Esophagus squamous epithelium (tissue), 4 donors: ENCODE measurements around the gene OR2W1.

ENCODE experiments used
- CTCF ChIP-seq, 6 experiments: fragments of 450-650 bp in 4 of 6; fragments of 200-600 bp in 2 of 6; sonication (generic) in 2 of 6; IDR thresholded peaks; one replicate each; pipeline ENCODE4 v1.5.1; 2016 to 2019; ENCODE audit warnings: antibody characterized with exemption in 6 of 6, mild to moderate bottlenecking in 4 of 6, moderate library complexity in 4 of 6
- POLR2A ChIP-seq, 4 donors: fragments of 450-650 bp; IDR thresholded peaks; one replicate each; pipeline ENCODE4 v1.6.1; 2017; ENCODE audit warnings: antibody characterized with exemption in 4 of 4, mild to moderate bottlenecking in 4 of 4, moderate library complexity in 3 of 4

DNA sequence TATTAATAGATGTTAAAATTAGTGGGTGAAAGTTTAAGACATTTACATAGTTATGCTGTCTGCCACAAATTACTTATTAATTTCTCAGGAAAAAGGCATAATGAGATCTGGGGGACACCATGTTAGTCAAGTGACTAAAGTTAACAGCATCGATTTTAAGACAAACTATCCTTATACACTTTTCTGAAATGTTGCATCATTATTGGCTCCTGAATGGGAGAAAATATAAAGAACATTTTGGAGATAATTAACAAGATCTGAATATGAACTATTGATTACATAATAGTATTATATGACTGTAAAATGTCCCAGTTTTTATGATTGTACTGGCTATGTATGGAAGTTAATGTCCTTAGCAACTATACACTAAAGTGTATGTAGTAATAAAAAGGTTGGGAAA is 34.2 kb upstream of the OR2W1 start:
- TF ChIP-seq CTCF (IDR thresholded peaks at IDR 0.05) (no peak), POLR2A (IDR thresholded peaks at IDR 0.05) (no peak)
